Measurements from ENCODE around the gene BAX. TPM values are rescaled to one million over a fixed set of nuclear protein-coding genes. Genes with fewer than 3 reads are reported as not detected.

The BAX gene
- total and polyA plus RNA-seq, 9 of the 15 experiments (the other 6 are each of a cell fraction or from before 2014, with no cell fraction given), result 3.2 to 95.4 (median 44.5) TPM

GRCh38 chr19:48991873-48992580 lies 37.4 kb downstream of the BAX start (continued):
- TF ChIP-seq, protein P1, sequence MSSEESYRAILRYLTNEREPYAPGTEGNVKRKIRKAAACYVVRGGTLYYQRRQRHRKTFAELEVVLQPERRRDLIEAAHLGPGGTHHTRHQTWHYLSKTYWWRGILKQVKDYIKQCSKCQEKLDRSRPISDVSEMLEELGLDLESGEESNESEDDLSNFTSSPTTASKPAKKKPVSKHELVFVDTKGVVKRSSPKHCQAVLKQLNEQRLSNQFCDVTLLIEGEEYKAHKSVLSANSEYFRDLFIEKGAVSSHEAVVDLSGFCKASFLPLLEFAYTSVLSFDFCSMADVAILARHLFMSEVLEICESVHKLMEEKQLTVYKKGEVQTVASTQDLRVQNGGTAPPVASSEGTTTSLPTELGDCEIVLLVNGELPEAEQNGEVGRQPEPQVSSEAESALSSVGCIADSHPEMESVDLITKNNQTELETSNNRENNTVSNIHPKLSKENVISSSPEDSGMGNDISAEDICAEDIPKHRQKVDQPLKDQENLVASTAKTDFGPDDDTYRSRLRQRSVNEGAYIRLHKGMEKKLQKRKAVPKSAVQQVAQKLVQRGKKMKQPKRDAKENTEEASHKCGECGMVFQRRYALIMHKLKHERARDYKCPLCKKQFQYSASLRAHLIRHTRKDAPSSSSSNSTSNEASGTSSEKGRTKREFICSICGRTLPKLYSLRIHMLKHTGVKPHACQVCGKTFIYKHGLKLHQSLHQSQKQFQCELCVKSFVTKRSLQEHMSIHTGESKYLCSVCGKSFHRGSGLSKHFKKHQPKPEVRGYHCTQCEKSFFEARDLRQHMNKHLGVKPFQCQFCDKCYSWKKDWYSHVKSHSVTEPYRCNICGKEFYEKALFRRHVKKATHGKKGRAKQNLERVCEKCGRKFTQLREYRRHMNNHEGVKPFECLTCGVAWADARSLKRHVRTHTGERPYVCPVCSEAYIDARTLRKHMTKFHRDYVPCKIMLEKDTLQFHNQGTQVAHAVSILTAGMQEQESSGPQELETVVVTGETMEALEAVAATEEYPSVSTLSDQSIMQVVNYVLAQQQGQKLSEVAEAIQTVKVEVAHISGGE (CRISPR knock-in tag; IDR thresholded peaks at IDR 0.05), result no peak
- TF ChIP-seq HSF4 (CRISPR knock-in tag; IDR thresholded peaks at IDR 0.05; ENCODE audit: borderline replicate concordance) (no peak), FOXK1 (CRISPR knock-in tag; IDR thresholded peaks at IDR 0.05; ENCODE audit: borderline replicate concordance) (no peak), SP1 (CRISPR knock-in tag; IDR thresholded peaks at IDR 0.05) (no peak), RBM17 (IDR thresholded peaks at IDR 0.05; ENCODE audit: borderline replicate concordance, low read depth, low read length) (no peak), YY1 (IDR thresholded peaks at IDR 0.05; ENCODE audit: borderline replicate concordance in 1 of 3, control insufficient read depth in 1 of 3, extremely low read depth in 1 of 3, insufficient read depth in 3 of 3, insufficient read length in 1 of 3, insufficient replicate concordance in 2 of 3, low read depth in 1 of 3, low read length in 2 of 3) (peak in 1 of 3 experiments; percentile 12)
